ENCODE data around the gene NCK2.

GRCh38 chr2:105896765-105897163 lies 152.1 kb downstream of the NCK2 start:
- TF ChIP-seq, protein P1, sequence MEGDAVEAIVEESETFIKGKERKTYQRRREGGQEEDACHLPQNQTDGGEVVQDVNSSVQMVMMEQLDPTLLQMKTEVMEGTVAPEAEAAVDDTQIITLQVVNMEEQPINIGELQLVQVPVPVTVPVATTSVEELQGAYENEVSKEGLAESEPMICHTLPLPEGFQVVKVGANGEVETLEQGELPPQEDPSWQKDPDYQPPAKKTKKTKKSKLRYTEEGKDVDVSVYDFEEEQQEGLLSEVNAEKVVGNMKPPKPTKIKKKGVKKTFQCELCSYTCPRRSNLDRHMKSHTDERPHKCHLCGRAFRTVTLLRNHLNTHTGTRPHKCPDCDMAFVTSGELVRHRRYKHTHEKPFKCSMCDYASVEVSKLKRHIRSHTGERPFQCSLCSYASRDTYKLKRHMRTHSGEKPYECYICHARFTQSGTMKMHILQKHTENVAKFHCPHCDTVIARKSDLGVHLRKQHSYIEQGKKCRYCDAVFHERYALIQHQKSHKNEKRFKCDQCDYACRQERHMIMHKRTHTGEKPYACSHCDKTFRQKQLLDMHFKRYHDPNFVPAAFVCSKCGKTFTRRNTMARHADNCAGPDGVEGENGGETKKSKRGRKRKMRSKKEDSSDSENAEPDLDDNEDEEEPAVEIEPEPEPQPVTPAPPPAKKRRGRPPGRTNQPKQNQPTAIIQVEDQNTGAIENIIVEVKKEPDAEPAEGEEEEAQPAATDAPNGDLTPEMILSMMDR (IDR thresholded peaks at IDR 0.05) = no peak
- no peak for TF ChIP-seq POLR2A (IDR thresholded peaks at IDR 0.05)
- TF ChIP-seq EP300 (IDR thresholded peaks at IDR 0.05) = no peak

Data from sigmoid colon (tissue), 4 donors.